ENCODE measurements around the gene C20orf96. TPM values are rescaled to one million over a fixed set of nuclear protein-coding genes. Genes with fewer than 3 reads are reported as not detected.

The C20orf96 gene
- polyA plus RNA-seq, 1 donor (not counting 4 experiments of a cell fraction or from before 2014, with no cell fraction given), result 3.6 TPM

DNA sequence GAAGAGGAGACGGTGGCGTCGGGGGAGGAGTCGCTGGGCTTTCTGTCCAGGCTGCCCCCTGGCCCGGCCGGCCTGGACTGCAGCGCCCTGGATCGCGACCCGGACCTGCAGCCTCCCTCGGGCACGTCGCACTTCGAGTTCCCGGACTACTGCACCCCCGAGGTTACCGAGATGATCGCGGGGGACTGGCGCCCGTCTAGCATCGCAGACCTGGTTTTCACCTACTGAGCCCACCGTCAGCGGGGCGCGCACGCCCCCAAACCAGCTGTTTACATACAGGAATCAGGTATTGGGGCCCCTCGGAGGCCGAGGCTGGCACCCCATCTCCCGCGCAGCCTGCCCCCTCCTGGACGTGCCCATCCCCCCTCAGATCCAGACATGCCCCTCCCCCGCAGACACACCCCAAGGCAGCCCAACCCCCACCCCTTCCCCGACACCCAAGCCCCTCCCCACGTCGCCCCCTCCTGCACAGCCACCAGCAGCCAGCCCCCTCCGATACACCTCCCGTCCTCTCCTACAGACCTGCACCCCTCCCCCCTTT, 36.2 kb upstream of the C20orf96 start:
- Histone ChIP-seq H3K9ac (ENCODE audit: control insufficient read depth, extremely low read depth, insufficient read depth, low read length) (peak overlapping the region; percentile 97), H3K79me2 (ENCODE audit: control insufficient read depth, insufficient read depth, low read length) (no peaks in the 10 kb centered on the region), H4K20me1 (ENCODE audit: control insufficient read depth, extremely low read depth, insufficient read depth, low read length) (peaks cover 3% of the 10 kb centered on the region), H3K27ac (ENCODE audit: control insufficient read depth, insufficient read depth, low read length) (peak overlapping the region; percentile 59), H2AFZ (ENCODE audit: control insufficient read depth, low read length) (no peak overlapping the region), H3K9me1 (ENCODE audit: control insufficient read depth, extremely low read depth, insufficient read depth, low read length) (no peaks in the 10 kb centered on the region), H3K9me3 (ENCODE audit: control insufficient read depth, low read depth, low read length) (no peaks in the 10 kb centered on the region), H3K27me3 (ENCODE audit: control insufficient read depth, extremely low read depth, insufficient read depth, low read length) (no peaks in the 10 kb centered on the region), H3K4me2 (ENCODE audit: control insufficient read depth, extremely low read depth, insufficient read depth, low read depth, low read length) (peak overlapping the region; percentile 89), H3K36me3 (ENCODE audit: control insufficient read depth in 2 of 2, extremely low read depth in 1 of 2, insufficient read depth in 2 of 2, low read length in 2 of 2) (peaks cover 0 to 2% of the 10 kb centered on the region in 2 experiments), H3K4me3 (ENCODE audit: control insufficient read depth in 2 of 3, extremely low read depth in 1 of 3, insufficient read depth in 2 of 3, low read depth in 1 of 3, low read length in 3 of 3) (peak overlapping the region; percentile 53 to 73 (median 72)), H3K4me1 (ENCODE audit: control insufficient read depth, extremely low read depth, insufficient read depth, low read length) (peaks cover 24% of the 10 kb centered on the region)
- dilution Hi-C loops (cut with MboI; ENCODE audit: extremely low pct_ligation_motif_present, low sequenced_read_pairs), result loop anchor here (10.0 kb wide), 1 partner anchor 82 kb away; no protein-coding TSS in a partner anchor
- no peak for DNase-seq (ENCODE audit: low read depth, low spot score)
- no peak for TF ChIP-seq EZH2 (IDR thresholded peaks at IDR 0.05; ENCODE audit: low read length)
- TF ChIP-seq, protein P1, sequence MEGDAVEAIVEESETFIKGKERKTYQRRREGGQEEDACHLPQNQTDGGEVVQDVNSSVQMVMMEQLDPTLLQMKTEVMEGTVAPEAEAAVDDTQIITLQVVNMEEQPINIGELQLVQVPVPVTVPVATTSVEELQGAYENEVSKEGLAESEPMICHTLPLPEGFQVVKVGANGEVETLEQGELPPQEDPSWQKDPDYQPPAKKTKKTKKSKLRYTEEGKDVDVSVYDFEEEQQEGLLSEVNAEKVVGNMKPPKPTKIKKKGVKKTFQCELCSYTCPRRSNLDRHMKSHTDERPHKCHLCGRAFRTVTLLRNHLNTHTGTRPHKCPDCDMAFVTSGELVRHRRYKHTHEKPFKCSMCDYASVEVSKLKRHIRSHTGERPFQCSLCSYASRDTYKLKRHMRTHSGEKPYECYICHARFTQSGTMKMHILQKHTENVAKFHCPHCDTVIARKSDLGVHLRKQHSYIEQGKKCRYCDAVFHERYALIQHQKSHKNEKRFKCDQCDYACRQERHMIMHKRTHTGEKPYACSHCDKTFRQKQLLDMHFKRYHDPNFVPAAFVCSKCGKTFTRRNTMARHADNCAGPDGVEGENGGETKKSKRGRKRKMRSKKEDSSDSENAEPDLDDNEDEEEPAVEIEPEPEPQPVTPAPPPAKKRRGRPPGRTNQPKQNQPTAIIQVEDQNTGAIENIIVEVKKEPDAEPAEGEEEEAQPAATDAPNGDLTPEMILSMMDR (optimal IDR thresholded peaks at IDR 0.05 in 1 of 3, IDR thresholded peaks at IDR 0.05 in 1 of 3, conservative IDR thresholded peaks at IDR 0.05 in 1 of 3; ENCODE audit: extremely low read depth in 1 of 3, insufficient read depth in 2 of 3, low read length in 3 of 3), result no peak
- FAIRE-seq, result no peak

DNA sequence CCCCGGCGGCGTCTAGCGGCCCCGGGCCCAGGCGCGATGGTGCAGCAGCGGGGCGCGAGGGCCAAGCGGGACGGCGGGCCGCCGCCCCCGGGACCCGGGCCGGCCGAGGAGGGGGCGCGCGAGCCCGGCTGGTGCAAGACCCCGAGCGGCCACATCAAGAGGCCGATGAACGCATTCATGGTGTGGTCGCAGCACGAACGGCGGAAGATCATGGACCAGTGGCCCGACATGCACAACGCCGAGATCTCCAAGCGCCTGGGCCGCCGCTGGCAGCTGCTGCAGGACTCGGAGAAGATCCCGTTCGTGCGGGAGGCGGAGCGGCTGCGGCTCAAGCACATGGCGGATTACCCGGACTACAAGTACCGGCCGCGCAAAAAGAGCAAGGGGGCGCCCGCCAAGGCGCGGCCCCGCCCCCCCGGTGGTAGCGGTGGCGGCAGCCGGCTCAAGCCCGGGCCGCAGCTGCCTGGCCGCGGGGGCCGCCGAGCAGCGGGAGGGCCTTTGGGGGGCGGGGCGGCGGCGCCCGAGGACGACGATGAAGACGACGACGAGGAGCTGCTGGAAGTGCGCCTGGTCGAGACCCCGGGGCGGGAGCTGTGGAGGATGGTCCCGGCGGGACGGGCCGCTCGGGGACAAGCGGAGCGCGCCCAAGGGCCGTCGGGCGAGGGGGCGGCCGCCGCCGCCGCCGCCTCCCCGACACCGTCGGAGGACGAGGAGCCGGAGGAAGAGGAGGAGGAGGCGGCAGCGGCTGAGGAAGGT, 35.5 kb upstream of the C20orf96 start:
- Histone ChIP-seq H3K36me3 (ENCODE audit: control insufficient read depth in 2 of 2, extremely low read depth in 1 of 2, insufficient read depth in 2 of 2, low read length in 2 of 2) (peaks cover 0 to 2% of the 10 kb centered on the region in 2 experiments), H3K9me1 (ENCODE audit: control insufficient read depth, extremely low read depth, insufficient read depth, low read length) (no peaks in the 10 kb centered on the region), H3K27ac (ENCODE audit: control insufficient read depth, insufficient read depth, low read length) (peak overlapping the region; percentile 59), H3K4me2 (ENCODE audit: control insufficient read depth, extremely low read depth, insufficient read depth, low read depth, low read length) (peak overlapping the region; percentile 71), H3K9ac (ENCODE audit: control insufficient read depth, extremely low read depth, insufficient read depth, low read length) (peak overlapping the region; percentile 97), H3K79me2 (ENCODE audit: control insufficient read depth, insufficient read depth, low read length) (no peaks in the 10 kb centered on the region), H3K4me1 (ENCODE audit: control insufficient read depth, extremely low read depth, insufficient read depth, low read length) (peaks cover 24% of the 10 kb centered on the region), H2AFZ (ENCODE audit: control insufficient read depth, low read length) (peak overlapping the region; percentile 44), H3K4me3 (ENCODE audit: control insufficient read depth in 2 of 3, extremely low read depth in 1 of 3, insufficient read depth in 2 of 3, low read depth in 1 of 3, low read length in 3 of 3) (peak overlapping the region; percentile 53 to 73 (median 72)), H3K9me3 (ENCODE audit: control insufficient read depth, low read depth, low read length) (no peaks in the 10 kb centered on the region), H4K20me1 (ENCODE audit: control insufficient read depth, extremely low read depth, insufficient read depth, low read length) (peaks cover 3% of the 10 kb centered on the region), H3K27me3 (ENCODE audit: control insufficient read depth, extremely low read depth, insufficient read depth, low read length) (no peaks in the 10 kb centered on the region)
- dilution Hi-C loops (cut with MboI; ENCODE audit: extremely low pct_ligation_motif_present, low sequenced_read_pairs), result loop anchor here (10.0 kb wide), 1 partner anchor 81 kb away; no protein-coding TSS in a partner anchor
- FAIRE-seq (no peak), DNase-seq (ENCODE audit: low read depth, low spot score) (no peak)
- TF ChIP-seq, protein P1 (optimal IDR thresholded peaks at IDR 0.05 in 1 of 3, IDR thresholded peaks at IDR 0.05 in 1 of 3, conservative IDR thresholded peaks at IDR 0.05 in 1 of 3; ENCODE audit: extremely low read depth in 1 of 3, insufficient read depth in 2 of 3, low read length in 3 of 3), result no peak
- TF ChIP-seq EZH2 (IDR thresholded peaks at IDR 0.05; ENCODE audit: low read length), result no peak
